OCI-LY7 (cell line): Measurements from ENCODE around the gene INTS1. TPM values are rescaled to one million over a fixed set of nuclear protein-coding genes. Genes with fewer than 3 reads are reported as not detected.

Experiments
- BruUV-seq: library from RNA; stranded (reverse); fragments of 400-500 nt; replicated peaks from 2 replicates; lab custom pipeline; 2021; lab: Mats Ljungman, UMichigan
- CTCF ChIA-PET: fragments of 300-600 bp; sonication (Branson Sonifier 250); formaldehyde crosslinking; loops from one replicate; lab custom pipeline; 2022; ENCODE audit warnings: antibody characterized with exemption; ENCODE audit not compliant: unreplicated experiment; lab: Charles Lee
- POLR2A ChIA-PET: fragments of 300-600 bp; sonication (Branson Sonifier 250); formaldehyde crosslinking; loops from one replicate; lab custom pipeline; 2022; ENCODE audit warnings: antibody characterized with exemption; lab: Charles Lee
- DNase-seq: peaks from one replicate; pipeline ENCODE4 v3.0.0-alpha.2; 2015; ENCODE audit warnings: low spot score
- H2AFZ ChIP-seq: fragments of 200-600 bp; sonication (generic), shearing (Covaris generic); 2 replicates; pipeline ENCODE4 v1.6.1; 2014; ENCODE audit warnings: mild to moderate bottlenecking, antibody characterized with exemption, low read length, moderate library complexity
- H3K27ac ChIP-seq: fragments of 200-600 bp; sonication (generic); 2 replicates; pipeline ENCODE4 v1.5.1; 2014; ENCODE audit warnings: mixed run types, low read depth, mild to moderate bottlenecking, moderate library complexity, low read length, inconsistent platforms; ENCODE audit not compliant: poor library complexity, severe bottlenecking
- H3K36me3 ChIP-seq: fragments of 200-600 bp; sonication (generic); 2 replicates; pipeline ENCODE4 v1.6.1; 2014; ENCODE audit warnings: mild to moderate bottlenecking, antibody characterized with exemption, low read length, moderate library complexity, mixed read lengths; ENCODE audit not compliant: insufficient read depth
- H3K4me1 ChIP-seq: fragments of 200-600 bp; sonication (generic); 2 replicates; pipeline ENCODE4 v1.5.1; 2014; ENCODE audit warnings: mild to moderate bottlenecking, low read length; ENCODE audit not compliant: insufficient read depth, poor library complexity, severe bottlenecking
- H3K4me2 ChIP-seq: fragments of 200-600 bp; sonication (generic); 2 replicates; pipeline ENCODE4 v1.6.1; 2014; ENCODE audit warnings: mild to moderate bottlenecking, low read length
- H3K4me3 ChIP-seq: fragments of 200-600 bp; sonication (generic); 2 replicates; pipeline ENCODE4 v1.5.1; 2014; ENCODE audit warnings: mild to moderate bottlenecking, low read depth, low read length; ENCODE audit not compliant: poor library complexity, severe bottlenecking
- H3K79me2 ChIP-seq: fragments of 200-600 bp; sonication (generic); 2 replicates; pipeline ENCODE4 v1.6.1; 2016; ENCODE audit warnings: low read depth, mild to moderate bottlenecking, low read length, moderate library complexity, mixed read lengths; ENCODE audit not compliant: insufficient read depth
- H3K9me2 ChIP-seq: fragments of 200-600 bp; sonication (generic); 2 replicates; pipeline ENCODE4 v1.6.1; 2016; ENCODE audit warnings: mild to moderate bottlenecking, low read length, mixed read lengths; ENCODE audit not compliant: insufficient read depth
- H3K9me3 ChIP-seq: fragments of 200-600 bp; sonication (generic); 2 replicates; pipeline ENCODE4 v1.6.1; 2014; ENCODE audit warnings: mild to moderate bottlenecking, mixed run types, low read length, mixed read lengths
- H4K20me1 ChIP-seq: fragments of 200-600 bp; sonication (generic); 2 replicates; pipeline ENCODE4 v1.6.1; 2014; ENCODE audit warnings: mild to moderate bottlenecking, antibody characterized with exemption, low read length, moderate library complexity, mixed read lengths; ENCODE audit not compliant: insufficient read depth
- CTCF ChIP-seq: fragments of 200-600 bp; sonication (generic); conservative IDR thresholded peaks from 2 replicates; pipeline ENCODE4 v1.5.1; 2014; ENCODE audit warnings: mild to moderate bottlenecking, antibody characterized with exemption, low read length, moderate library complexity, mixed read lengths
- EZH2phosphoT487 ChIP-seq: fragments of 200-600 bp; sonication (generic); IDR thresholded peaks from 2 replicates; pipeline ENCODE4 v1.6.1; 2018; ENCODE audit warnings: low read depth, borderline replicate concordance, mild to moderate bottlenecking, mixed run types, antibody characterized with exemption, low read length, moderate library complexity, mixed read lengths
- intact Hi-C: fragments of 100-400 bp; cut with micrococcal nuclease; formaldehyde crosslinking; loops from one replicate; pipeline ENCODE4 v1.10.0; 2022; ENCODE audit not compliant: unreplicated experiment
- total RNA-seq, 2 experiments: library from RNA; depleted of rRNA in 1 of 2; stranded (reverse); fragments of >200 nt in 1 of 2; shearing (Covaris generic) in 1 of 2; gene quantifications; 2 replicates each; pipeline ENCODE4 v1.2.3, GENCODE V29; 2014 to 2022

The INTS1 gene
- total RNA-seq, 2 experiments from 2014 or later, result 83.6 to 188 TPM

- TF ChIP-seq CTCF (no peak), EZH2phosphoT487 (no peak)
- no peaks in the 10 kb centered on the region for H3K9me2 ChIP-seq
Measured at GRCh38 chr7:1497293-1497927, 6.8 kb downstream of the INTS1 start.

GRCh38 chr7:1496531-1497292, 7.5 kb downstream of the INTS1 start:
- POLR2A ChIA-PET, result no interaction called here
- no peaks in the 10 kb centered on the region for H4K20me1 ChIP-seq
- peaks cover 82% of the 10 kb centered on the region for H3K36me3 ChIP-seq
- no peaks in the 10 kb centered on the region; the same call in 1 of the 2 replicates for H3K79me2 ChIP-seq
- H3K4me3 ChIP-seq, result no peak overlapping the region
- CTCF ChIA-PET, result no interaction called here
- H2AFZ ChIP-seq, result no peak overlapping the region
- H3K27ac ChIP-seq, result no peak overlapping the region
- H3K4me2 ChIP-seq, result no peak overlapping the region
- BruUV-seq, result no TSS peak
- no peak for TF ChIP-seq EZH2phosphoT487
- H3K9me2 ChIP-seq, result no peaks in the 10 kb centered on the region
- H3K9me3 ChIP-seq, result no peaks in the 10 kb centered on the region
- no peak for DNase-seq
- intact Hi-C loops, result no loop called here
- no peaks in the 10 kb centered on the region for H3K4me1 ChIP-seq

More at GRCh38 chr7:1497293-1497927, 6.8 kb downstream of the INTS1 start:
- Histone ChIP-seq H3K79me2 (peaks cover 5% of the 10 kb centered on the region; the same call in 1 of the 2 replicates), H3K9me3 (no peaks in the 10 kb centered on the region), H3K4me3 (no peak overlapping the region), H3K4me1 (peaks cover under 1% of the 10 kb centered on the region), H4K20me1 (no peaks in the 10 kb centered on the region), H3K27ac (no peak overlapping the region), H3K36me3 (peaks cover 82% of the 10 kb centered on the region), H2AFZ (no peak overlapping the region), H3K4me2 (no peak overlapping the region)
- CTCF ChIA-PET, result no interaction called here
- no TSS peak for BruUV-seq
- DNase-seq, result no peak
- POLR2A ChIA-PET, result no interaction called here
- intact Hi-C loops, result no loop called here

GRCh38 chr7:1495564-1496242, 8.5 kb downstream of the INTS1 start:
- Histone ChIP-seq H3K9me2 (no peaks in the 10 kb centered on the region), H3K4me3 (no peak overlapping the region), H3K79me2 (no peaks in the 10 kb centered on the region), H3K9me3 (no peaks in the 10 kb centered on the region), H2AFZ (no peak overlapping the region), H4K20me1 (no peaks in the 10 kb centered on the region), H3K4me2 (no peak overlapping the region), H3K36me3 (peaks cover 82% of the 10 kb centered on the region), H3K27ac (no peak overlapping the region), H3K4me1 (no peaks in the 10 kb centered on the region)
- no peak for DNase-seq
- intact Hi-C loops, result no loop called here
- ChIA-PET CTCF (no interaction called here), POLR2A (no interaction called here)
- TF ChIP-seq EZH2phosphoT487, result no peak
- no peak for TF ChIP-seq CTCF
- BruUV-seq, result no TSS peak
